Heart left ventricle (tissue), 16 donors: ENCODE measurements around the gene ALOX15. TPM values are rescaled to one million over a fixed set of nuclear protein-coding genes. Genes with fewer than 3 reads are reported as not detected.
"Not testable (repeated sequence)": the region's sequence is repeated elsewhere in the genome, so short reads cannot be mapped to it uniquely, and the experiment has no call there.

ENCODE experiments used
- ATAC-seq, 4 donors: fragments of 200-7000 bp; cut with Tn5 transposase; one replicate each; pipeline ENCODE4 v1.9.1; 2020 to 2022; ENCODE audit warnings: moderate library complexity in 4 of 4, mild to moderate bottlenecking in 3 of 4, moderate number of reproducible peaks in 1 of 4
- DNase-seq, 5 donors: peaks; one replicate each; pipeline ENCODE4 v3.0.0-alpha.2; 2020
- H3K27ac ChIP-seq, 12 donors: fragments of 200-600 bp; sonication (generic) in 4 of 12; one replicate each; pipeline versions ENCODE4 v1.5.0 to v1.8.0; 2016 to 2022; ENCODE audit warnings: mild to moderate bottlenecking in 2 of 12
- H3K27me3 ChIP-seq, 9 donors: fragments of 200-600 bp; sonication (generic) in 2 of 9; one replicate each; pipeline versions ENCODE4 v1.5.1 to v1.8.0; 2016 to 2022; ENCODE audit warnings: mild to moderate bottlenecking in 3 of 9
- H3K36me3 ChIP-seq, 9 donors: fragments of 200-600 bp; sonication (generic) in 2 of 9; one replicate each; pipeline versions ENCODE4 v1.5.0 to v1.8.0; 2018 to 2022; ENCODE audit warnings: mild to moderate bottlenecking in 2 of 9
- H3K4me1 ChIP-seq, 12 donors: fragments of 200-600 bp; sonication (generic) in 4 of 12; one replicate each; pipeline versions ENCODE4 v1.5.0 to v1.8.0; 2016 to 2022; ENCODE audit warnings: mild to moderate bottlenecking in 3 of 12
- H3K4me3 ChIP-seq, 12 donors: fragments of 200-600 bp; sonication (generic) in 4 of 12; one replicate each; pipeline versions ENCODE4 v1.5.0 to v1.8.0; 2017 to 2022; ENCODE audit warnings: mild to moderate bottlenecking in 9 of 12, moderate library complexity in 4 of 12
- H3K9me3 ChIP-seq, 12 donors: fragments of 200-600 bp; sonication (generic) in 4 of 12; one replicate each; pipeline versions ENCODE4 v1.5.0 to v1.8.0; 2016 to 2022; ENCODE audit warnings: mild to moderate bottlenecking in 1 of 12
- CTCF ChIP-seq, 12 donors: fragments of 200-600 bp; sonication (generic) in 4 of 12; IDR thresholded peaks; one replicate each; pipeline versions ENCODE4 v1.5.0 to v1.8.0; 2018 to 2022; ENCODE audit warnings: antibody characterized with exemption in 12 of 12, mild to moderate bottlenecking in 5 of 12
- POLR2A ChIP-seq, 2 donors: fragments of 450-650 bp; IDR thresholded peaks; one replicate each; pipeline ENCODE4 v1.6.1; 2017; ENCODE audit warnings: antibody characterized with exemption in 2 of 2, mild to moderate bottlenecking in 2 of 2, moderate library complexity in 2 of 2
- WGBS, 4 donors: extraction: QIAGEN DNeasy Blood & Tissue Kit in 2 of 4; methylation state at CpG; one replicate each; pipeline versions ENCODE4 v1.1.5 to v1.1.7; 2013 to 2018; 5-methylcytosine and 5-hydroxymethylcytosine counted together
- intact Hi-C, 10 donors: fragments of 100-400 bp; cut with DNase I; formaldehyde crosslinking; loops; one replicate each; pipeline versions ENCODE4 v1.11.1 to v1.14.2; 2022
- polyA plus RNA-seq, 2 donors: library from polyadenylated mRNA; stranded (reverse); fragments of 200-250 nt; gene quantifications; one replicate each; pipeline ENCODE4 v1.2.3, GENCODE V29; 2013
- total RNA-seq, 9 donors: library from RNA; depleted of rRNA in 2 of 9; stranded (reverse); fragments of >200 nt in 2 of 9; fragmentation: NEBNext Ultra II Directional in 3 of 9; extraction: Animal tissue kit (Norgen Biotek cat#: 25700) in 3 of 9; gene quantifications; one replicate each; pipeline versions ENCODE4 v1.1.0 to v1.2.4, GENCODE V29; 2016 to 2023
- donor health status: ischemic (EF 13 %, LVEDD 7.1; RV severe dilation, severe dysfunction).
- donor health status: healthy with polysubstance abuse.
- donor health status: DM: no; HTN: yes; CAD: no.
- donor health status: DM: no; HTN: no; CAD: no.
- donor health status: ischemic (EF 25% LVEDD 6.9; RV normal size, moderate dysfunction).
- donor health status: ischemic (EF 25% LVEDD 5.7; RV mildly dilated, moderate dysfunction).
- donor health status: healthy.
- donor health status: DM: yes; HTN: yes; CAD: no.
- donor health status: ischemic (EF 35%, LVEDD 5.7; RV mildly dilated, moderate dysfunction).
- donor health status: nonischemic (EF 11% LVEDD 7.7; RV severe dilation, severe dysfunction).
- donor health status: DM: yes; HTN: yes; CAD: no.
- donor health status: PGD.
- donor health status: ischemic (EF 29% LVEDD 5.4; RV normal size, mild dysfunction).
- donor health status: nonischemic (EF 23%, LVEDD 6.1; RV moderate dilation, normal function).

The ALOX15 gene
- total and polyA plus RNA-seq, 11 donors = 0.23 to 62.4 (median 0.38) TPM; not detected in 5

- intact Hi-C loops = no loop called here
- Histone ChIP-seq H3K4me1 (peaks cover 0 to 56% (median 24%) of the 10 kb centered on the region in 12 donors), H3K27me3 (no peaks in the 10 kb centered on the region), H3K36me3 (no peaks in the 10 kb centered on the region), H3K4me3 (no peak overlapping the region), H3K9me3 (no peaks in the 10 kb centered on the region), H3K27ac (peak overlapping the region in 2 of 12 donors; percentile 91 to 94)
- no peak for ATAC-seq
- WGBS, 4 donors = 92 to 97% (median 95%) methylated on average over 22 to 36 of the region's 36 CpGs
- DNase-seq = no peak
- no peak for TF ChIP-seq POLR2A (IDR thresholded peaks at IDR 0.05)
- no peak for TF ChIP-seq CTCF (IDR thresholded peaks at IDR 0.05)
Observed at GRCh38 chr17:4596636-4597380, 44.7 kb downstream of the ALOX15 start.

DNA sequence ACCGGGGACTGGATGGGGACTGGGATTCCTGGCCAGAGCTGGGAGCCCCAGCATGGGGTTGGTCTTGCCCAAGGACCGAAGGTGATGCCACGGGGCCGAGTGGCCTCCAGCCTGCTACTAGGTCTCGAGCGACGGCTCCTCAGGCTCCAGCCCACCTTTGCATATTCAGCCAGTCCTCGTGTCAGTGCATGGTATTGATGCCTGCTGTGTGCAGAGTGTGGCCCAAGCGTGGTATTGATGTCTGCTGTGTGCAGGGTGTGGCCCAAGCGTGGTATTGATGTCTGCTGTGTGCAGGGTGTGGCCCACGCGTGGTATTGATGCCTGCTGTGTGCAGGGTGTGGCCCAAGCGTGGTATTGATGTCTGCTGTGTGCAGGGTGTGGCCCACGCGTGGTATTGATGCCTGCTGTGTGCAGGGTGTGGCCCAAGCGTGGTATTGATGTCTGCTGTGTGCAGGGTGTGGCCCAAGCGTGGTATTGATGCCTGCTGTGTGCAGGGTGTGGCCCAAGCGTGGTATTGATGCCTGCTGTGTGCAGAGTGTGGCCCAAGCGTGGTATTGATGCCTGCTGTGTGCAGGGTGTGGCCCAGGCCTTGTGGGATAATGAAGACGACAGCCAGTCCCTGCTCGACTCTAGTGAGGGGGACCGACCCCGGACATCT is 45.7 kb downstream of the ALOX15 start:
- H3K36me3 ChIP-seq, H3K27me3 ChIP-seq, H3K9me3 ChIP-seq, H3K4me3 ChIP-seq, intact Hi-C loops, DNase-seq, ATAC-seq: not testable (repeated sequence)
- peak overlapping the region in 1 of 12 donors; percentile 25 for H3K27ac ChIP-seq
- peaks cover 0 to 56% (median 24%) of the 10 kb centered on the region in 12 donors for H3K4me1 ChIP-seq
- 93 to 97% (median 94%) methylated on average over 20 to 23 of the region's 23 CpGs for WGBS, 4 donors

DNA sequence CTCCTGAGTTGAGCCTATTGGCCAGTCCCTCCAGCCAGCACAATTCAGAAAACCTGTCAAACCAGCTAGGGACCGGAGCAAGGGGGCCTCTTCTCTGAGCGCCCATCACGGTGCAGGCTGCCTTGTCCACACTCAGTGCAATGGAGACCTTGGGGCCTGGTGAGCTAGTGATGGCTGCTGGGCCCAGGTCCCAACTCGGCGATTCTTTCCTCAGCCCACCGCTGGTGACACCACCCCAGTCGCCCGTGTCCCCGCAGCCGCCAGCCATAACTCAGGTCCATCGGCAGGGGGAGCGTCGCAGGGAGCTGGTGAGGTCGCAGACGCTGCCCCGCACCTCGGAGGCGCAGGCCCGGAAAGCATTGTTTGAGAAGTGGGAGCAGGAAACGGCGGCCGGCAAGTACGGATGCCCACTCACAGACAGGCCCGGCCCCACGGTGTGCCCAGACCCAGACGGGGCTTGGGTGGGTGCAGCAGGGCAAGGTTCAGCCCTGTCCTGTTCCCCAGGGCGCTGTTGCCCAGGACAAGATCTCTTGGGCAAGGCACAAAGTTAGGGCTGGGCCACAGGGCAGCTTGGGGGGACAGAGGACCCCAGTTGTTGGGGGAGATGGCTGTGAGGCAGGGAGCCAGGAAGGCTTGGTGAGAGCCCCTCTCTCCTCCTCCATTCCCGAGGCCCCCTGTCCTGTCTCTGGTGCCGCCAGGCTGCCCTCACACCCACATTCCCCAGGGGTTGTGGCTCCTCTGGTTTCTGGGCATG is 46.4 kb downstream of the ALOX15 start:
- no peaks in the 10 kb centered on the region for H3K27me3 ChIP-seq
- peak in 9 of 12 donors; percentile 8 to 35 (median 27) for TF ChIP-seq CTCF (IDR thresholded peaks at IDR 0.05)
- no peak for TF ChIP-seq POLR2A (IDR thresholded peaks at IDR 0.05)
- no peak overlapping the region for H3K4me3 ChIP-seq
- intact Hi-C loops = no loop called here
- H3K36me3 ChIP-seq = no peaks in the 10 kb centered on the region
- no peaks in the 10 kb centered on the region for H3K9me3 ChIP-seq
- WGBS, 4 donors = 43 to 60% (median 56%) methylated on average over 21 to 29 of the region's 29 CpGs
- ATAC-seq (no peak), DNase-seq (no peak)
- peak overlapping the region in 1 of 12 donors; percentile 25 for H3K27ac ChIP-seq
- peaks cover 0 to 59% (median 20%) of the 10 kb centered on the region in 12 donors for H3K4me1 ChIP-seq

GRCh38 chr17:4594406-4594805 is 47.1 kb downstream of the ALOX15 start:
- Histone ChIP-seq H3K4me1 (peaks cover 0 to 53% (median 15%) of the 10 kb centered on the region in 12 donors), H3K9me3 (no peaks in the 10 kb centered on the region), H3K36me3 (no peaks in the 10 kb centered on the region), H3K4me3 (no peak overlapping the region), H3K27me3 (no peaks in the 10 kb centered on the region), H3K27ac (no peak overlapping the region)
- intact Hi-C loops = no loop called here
- DNase-seq = no peak
- TF ChIP-seq CTCF (IDR thresholded peaks at IDR 0.05) (no peak), POLR2A (IDR thresholded peaks at IDR 0.05) (no peak)
- WGBS, 4 donors = 88 to 94% (median 90%) methylated on average over 7 of the region's 7 CpGs
- ATAC-seq = no peak
